PC-9 (cell line): ENCODE results near the gene ATG3. TPM values are rescaled to one million over a fixed set of nuclear protein-coding genes. Genes with fewer than 3 reads are reported as not detected.

Experiments used
- BruUV-seq: library from RNA; stranded (reverse); fragments of 400-500 nt; replicated peaks from 2 replicates; lab custom pipeline; 2021; lab: Mats Ljungman, UMichigan
- CTCF ChIA-PET: fragments of 300-600 bp; sonication (Branson Sonifier 250); formaldehyde crosslinking; loops from one replicate; lab custom pipeline; 2022; ENCODE audit warnings: antibody characterized with exemption; lab: Charles Lee
- POLR2A ChIA-PET: fragments of 300-600 bp; sonication (Branson Sonifier 250); formaldehyde crosslinking; loops from one replicate; lab custom pipeline; 2022; ENCODE audit warnings: antibody characterized with exemption; ENCODE audit not compliant: unreplicated experiment; lab: Charles Lee
- DNase-seq, 2 experiments: peaks; one replicate each; pipeline versions ENCODE4 v3.0.0 to v3.0.0-alpha.2; 2015 to 2022; ENCODE audit warnings: mixed read lengths in 1 of 2
- H2AFZ ChIP-seq: fragments of 200-600 bp; sonication (generic); 2 replicates; pipeline ENCODE4 v1.8.1; 2017; ENCODE audit warnings: antibody characterized with exemption
- H3F3A ChIP-seq: fragments of 200-600 bp; sonication (generic); 2 replicates; pipeline ENCODE4 v1.8.1; 2017; ENCODE audit warnings: antibody characterized with exemption, mild to moderate bottlenecking, low read depth; ENCODE audit not compliant: insufficient read depth
- H3K27ac ChIP-seq: fragments of 200-600 bp; sonication (generic); 2 replicates; pipeline ENCODE4 v1.6.1; 2016; ENCODE audit warnings: mixed run types
- H3K27me3 ChIP-seq: fragments of 200-600 bp; sonication (generic); 2 replicates; pipeline ENCODE4 v1.6.1; 2016; ENCODE audit warnings: low read depth, mixed run types; ENCODE audit not compliant: insufficient read depth
- H3K36me3 ChIP-seq: fragments of 200-600 bp; sonication (generic); 2 replicates; pipeline ENCODE4 v1.6.1; 2016; ENCODE audit warnings: low read depth, mixed run types
- H3K4me1 ChIP-seq: fragments of 200-600 bp; sonication (generic); replicated peaks from 2 replicates; pipeline ENCODE4 v1.6.1; 2016; ENCODE audit warnings: mixed run types; ENCODE audit not compliant: insufficient read depth
- H3K4me2 ChIP-seq: fragments of 200-600 bp; sonication (generic); 2 replicates; pipeline ENCODE4 v1.6.1; 2017; ENCODE audit warnings: mixed run types
- H3K4me3 ChIP-seq: fragments of 200-600 bp; sonication (generic); 2 replicates; pipeline ENCODE4 v1.6.1; 2016; ENCODE audit warnings: mixed run types
- H3K79me2 ChIP-seq: fragments of 200-600 bp; sonication (generic); 2 replicates; pipeline ENCODE4 v1.6.1; 2017; ENCODE audit warnings: low read depth, mixed run types
- H3K9me2 ChIP-seq: fragments of 200-600 bp; sonication (generic); 2 replicates; pipeline ENCODE4 v1.8.1; 2017; ENCODE audit warnings: mild to moderate bottlenecking; ENCODE audit not compliant: insufficient read depth
- H3K9me3 ChIP-seq: fragments of 200-600 bp; sonication (generic); 2 replicates; pipeline ENCODE4 v1.8.1; 2016; ENCODE audit warnings: low read depth; ENCODE audit not compliant: insufficient read depth
- H4K20me1 ChIP-seq: fragments of 200-600 bp; sonication (generic); 2 replicates; pipeline ENCODE4 v1.8.1; 2017; ENCODE audit not compliant: insufficient read depth
- EZH2 ChIP-seq: fragments of 200-600 bp; sonication (generic); IDR thresholded peaks from 2 replicates; pipeline ENCODE4 v1.8.0; 2017; ENCODE audit warnings: antibody characterized with exemption, low read depth
- intact Hi-C: fragments of 100-400 bp; cut with micrococcal nuclease; formaldehyde crosslinking; loops from one replicate; pipeline ENCODE4 v1.10.0; 2022; ENCODE audit not compliant: unreplicated experiment
- total RNA-seq: library from RNA; stranded (reverse); gene quantifications from 2 replicates; pipeline ENCODE4 v1.2.3, GENCODE V29; 2021
- TF ChIP-seq, protein P1 (sequence below): fragments of 200-600 bp; sonication (generic); conservative IDR thresholded peaks from 2 replicates; pipeline ENCODE4 v1.6.1; 2017; ENCODE audit warnings: mixed run types, antibody characterized with exemption, mild to moderate bottlenecking, moderate library complexity

The ATG3 gene
- total RNA-seq, 1 experiment from 2014 or later: 68.9 TPM

DNA sequence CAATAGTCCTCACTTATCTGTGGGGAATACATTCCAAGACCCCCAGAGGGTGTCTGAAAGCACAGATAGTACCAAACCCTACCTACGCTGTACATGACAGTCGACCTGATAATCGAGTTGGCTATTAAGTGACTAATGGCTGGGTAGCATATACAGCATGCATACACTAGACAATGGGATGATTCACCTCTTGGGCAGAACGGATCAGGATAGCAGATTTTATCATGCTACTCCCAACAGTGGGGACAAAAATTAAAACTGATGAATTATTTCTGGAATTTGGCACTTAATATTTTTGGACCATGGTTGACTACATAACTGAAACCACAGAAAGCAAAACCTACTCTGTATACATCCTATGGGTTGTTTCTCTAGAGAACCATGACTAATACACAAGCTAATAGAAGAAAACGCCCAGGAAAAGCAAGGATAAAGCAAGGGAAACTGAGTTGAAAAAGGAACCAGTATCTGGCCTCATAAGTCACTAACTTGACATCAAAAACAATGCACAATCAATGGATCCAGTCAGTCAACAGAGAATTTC, 15.5 kb downstream of the ATG3 start:
- no peaks in the 10 kb centered on the region for H3K9me2 ChIP-seq
- no peaks in the 10 kb centered on the region for H3F3A ChIP-seq
- no peaks in the 10 kb centered on the region; the same call in 1 of the 2 replicates for H3K79me2 ChIP-seq
- H3K9me3 ChIP-seq: no peaks in the 10 kb centered on the region
- POLR2A ChIA-PET: no interaction called here
- H3K4me2 ChIP-seq: no peak overlapping the region
- H3K4me3 ChIP-seq: no peak overlapping the region
- no peak for DNase-seq
- no peaks in the 10 kb centered on the region for H3K27me3 ChIP-seq
- intact Hi-C loops: no loop called here
- H3K4me1 ChIP-seq: no peaks in the 10 kb centered on the region
- H3K36me3 ChIP-seq: peaks cover 24% of the 10 kb centered on the region; the same call in 1 of the 2 replicates
- H4K20me1 ChIP-seq: 0 out of 2 replicates have a peak, but pooled peaks cover 3% of the 10 kb centered on the region
- H3K27ac ChIP-seq: no peak overlapping the region
- no peak overlapping the region for H2AFZ ChIP-seq
- CTCF ChIA-PET: no interaction called here
- no peak for TF ChIP-seq EZH2
- TF ChIP-seq, protein P1, sequence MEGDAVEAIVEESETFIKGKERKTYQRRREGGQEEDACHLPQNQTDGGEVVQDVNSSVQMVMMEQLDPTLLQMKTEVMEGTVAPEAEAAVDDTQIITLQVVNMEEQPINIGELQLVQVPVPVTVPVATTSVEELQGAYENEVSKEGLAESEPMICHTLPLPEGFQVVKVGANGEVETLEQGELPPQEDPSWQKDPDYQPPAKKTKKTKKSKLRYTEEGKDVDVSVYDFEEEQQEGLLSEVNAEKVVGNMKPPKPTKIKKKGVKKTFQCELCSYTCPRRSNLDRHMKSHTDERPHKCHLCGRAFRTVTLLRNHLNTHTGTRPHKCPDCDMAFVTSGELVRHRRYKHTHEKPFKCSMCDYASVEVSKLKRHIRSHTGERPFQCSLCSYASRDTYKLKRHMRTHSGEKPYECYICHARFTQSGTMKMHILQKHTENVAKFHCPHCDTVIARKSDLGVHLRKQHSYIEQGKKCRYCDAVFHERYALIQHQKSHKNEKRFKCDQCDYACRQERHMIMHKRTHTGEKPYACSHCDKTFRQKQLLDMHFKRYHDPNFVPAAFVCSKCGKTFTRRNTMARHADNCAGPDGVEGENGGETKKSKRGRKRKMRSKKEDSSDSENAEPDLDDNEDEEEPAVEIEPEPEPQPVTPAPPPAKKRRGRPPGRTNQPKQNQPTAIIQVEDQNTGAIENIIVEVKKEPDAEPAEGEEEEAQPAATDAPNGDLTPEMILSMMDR: no peak
- no TSS peak for BruUV-seq

DNA sequence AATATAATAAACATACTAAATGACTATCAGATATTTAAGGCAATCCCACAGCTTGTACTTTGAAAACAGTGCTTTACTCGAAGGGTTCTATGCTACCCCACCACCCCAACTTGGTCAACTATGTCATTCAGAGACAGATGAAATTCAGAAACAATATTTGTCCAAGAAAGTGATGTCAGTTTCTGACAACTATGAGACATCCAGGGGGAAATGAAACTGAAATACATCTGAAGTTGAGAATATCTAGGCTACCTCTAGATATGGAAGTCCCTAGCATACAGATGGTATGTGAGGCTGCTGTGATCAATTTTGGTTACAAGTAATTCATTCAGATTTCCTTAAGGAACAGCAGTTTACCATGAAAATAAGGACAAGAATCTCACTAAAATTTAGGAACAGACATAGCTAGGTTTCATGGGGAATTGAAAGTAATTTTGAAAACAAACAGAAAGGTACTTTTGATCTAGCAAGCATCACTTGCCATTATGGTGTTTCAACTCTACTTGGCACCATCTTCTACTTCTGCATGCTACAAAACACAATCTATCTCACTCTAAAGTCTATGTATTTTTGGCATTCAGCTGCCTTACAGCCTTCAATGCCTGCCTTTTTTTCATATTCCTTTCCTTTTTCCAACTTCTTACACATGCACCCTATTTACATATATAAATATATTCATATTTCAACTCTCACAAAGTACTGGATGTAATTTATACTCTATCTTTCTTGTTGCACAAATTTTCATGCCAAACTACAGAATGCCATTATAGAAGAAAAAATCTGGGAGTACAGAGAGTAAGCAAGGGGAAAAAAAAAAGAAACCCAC, 21.7 kb downstream of the ATG3 start:
- no peak overlapping the region for H2AFZ ChIP-seq
- no peaks in the 10 kb centered on the region for H3F3A ChIP-seq
- DNase-seq: no peak
- no peak overlapping the region for H3K4me3 ChIP-seq
- no peaks in the 10 kb centered on the region for H3K9me3 ChIP-seq
- H3K27me3 ChIP-seq: no peaks in the 10 kb centered on the region
- H3K36me3 ChIP-seq: peaks cover 20% of the 10 kb centered on the region; the same call in 1 of the 2 replicates
- no peaks in the 10 kb centered on the region for H3K9me2 ChIP-seq
- no peaks in the 10 kb centered on the region for H3K79me2 ChIP-seq
- CTCF ChIA-PET: no interaction called here
- TF ChIP-seq EZH2: no peak
- TF ChIP-seq, protein P1: no peak
- H3K4me2 ChIP-seq: no peak overlapping the region
- no peak overlapping the region for H3K27ac ChIP-seq
- peaks cover 6% of the 10 kb centered on the region; the same call in 1 of the 2 replicates for H4K20me1 ChIP-seq
- POLR2A ChIA-PET: no interaction called here
- intact Hi-C loops: no loop called here
- no TSS peak for BruUV-seq
- H3K4me1 ChIP-seq: no peaks in the 10 kb centered on the region

DNA sequence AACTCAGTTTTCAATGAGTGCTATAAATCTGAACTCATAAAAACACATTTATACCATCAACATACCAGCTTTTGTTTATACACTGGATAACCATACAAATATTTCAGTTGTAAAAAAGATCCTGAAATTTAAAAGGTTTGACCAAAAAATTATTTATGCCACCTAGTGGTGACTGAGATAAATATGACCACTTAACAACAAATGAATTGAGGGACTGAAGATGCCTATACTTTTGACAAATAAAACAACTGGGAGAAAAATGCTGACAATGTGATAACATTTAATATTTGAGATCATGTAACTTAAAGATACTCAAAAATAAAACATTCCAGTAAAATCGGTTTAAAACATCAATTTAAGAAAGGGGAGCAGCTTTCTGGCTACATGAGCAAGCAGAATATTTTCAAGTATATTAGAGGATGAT, 30.4 kb downstream of the ATG3 start:
- no peak overlapping the region for H3K27ac ChIP-seq
- peaks cover 6% of the 10 kb centered on the region; the same call in 1 of the 2 replicates for H4K20me1 ChIP-seq
- H3K27me3 ChIP-seq: no peaks in the 10 kb centered on the region
- intact Hi-C loops: loop anchor here (1.0 to 5.0 kb wide), 3 partner anchors 238 to 419 kb away; no protein-coding TSS in a partner anchor
- no peaks in the 10 kb centered on the region for H3K79me2 ChIP-seq
- no peaks in the 10 kb centered on the region for H3K4me1 ChIP-seq
- H3K9me2 ChIP-seq: no peaks in the 10 kb centered on the region
- no peak overlapping the region for H3K4me2 ChIP-seq
- TF ChIP-seq, protein P1: peak; percentile 81
- TF ChIP-seq EZH2: no peak
- ChIA-PET CTCF (interaction anchor here (0.6 to 1.3 kb wide), 6 partner anchors 26 to 420 kb away, joined by 3 to 10 read pairs (median 4); partner anchors contain the start of gene SLC9C1), POLR2A (interaction anchor here (0.6 kb wide), 1 partner anchor 615 kb away, joined by 3 read pairs; no protein-coding TSS in a partner anchor)
- no peak overlapping the region for H3K4me3 ChIP-seq
- DNase-seq: no peak
- BruUV-seq: no TSS peak
- no peaks in the 10 kb centered on the region for H3K9me3 ChIP-seq
- H3K36me3 ChIP-seq: 0 out of 2 replicates have a peak, but pooled peaks cover 7% of the 10 kb centered on the region
- H3F3A ChIP-seq: peaks cover 15% of the 10 kb centered on the region; the same call in 1 of the 2 replicates
- H2AFZ ChIP-seq: no peak overlapping the region
